Measurements from ENCODE around the gene EEFSEC. TPM values are rescaled to one million over a fixed set of nuclear protein-coding genes. Genes with fewer than 3 reads are reported as not detected.

EEFSEC gene
- total and polyA plus RNA-seq, 2 of the 8 experiments (the other 6 are each of a cell fraction or from before 2014, with no cell fraction given) = 13.1 to 19.8 TPM

- ChIA-PET POLR2A (ENCODE audit: partially characterized antibody) (interaction anchor here (0.5 to 1.0 kb wide), 3 partner anchors 33 to 357 kb away, joined by 3 to 5 read pairs (median 3); no protein-coding TSS in a partner anchor), CTCF (ENCODE audit: partially characterized antibody) (interaction anchor here (0.8 to 2.7 kb wide), 12 partner anchors 10 to 201 kb away, joined by 3 to 20 read pairs (median 4); no protein-coding TSS in a partner anchor)
- no peak overlapping the region for H3K56ac ChIP-seq (replicated peaks; ENCODE audit: insufficient read length, low read depth, low read length)
- no peak for DNase-seq (ENCODE audit: low read depth in 1 of 2, low spot score in 2 of 2)
- no peak overlapping the region; the same call in 1 of the 2 replicates for H2BK15ac ChIP-seq (ENCODE audit: low read length)
- H3K4me3 ChIP-seq (ENCODE audit: extremely low read depth in 1 of 4, insufficient read depth in 2 of 4, low read depth in 3 of 4, low read length in 4 of 4) = no peak overlapping the region
- no peaks in the 10 kb centered on the region for H3K36me3 ChIP-seq (ENCODE audit: control insufficient read depth in 2 of 4, insufficient read depth in 4 of 4, low read length in 3 of 4)
- no peaks in the 10 kb centered on the region for H3K27me3 ChIP-seq (replicated peaks in 1 of 4; ENCODE audit: control insufficient read depth in 3 of 4, extremely low read depth in 1 of 4, insufficient read depth in 3 of 4, low read length in 3 of 4)
- 0 out of 2 replicates have a peak overlapping the region, but pooled peaks have one; percentile 3 for H2BK12ac ChIP-seq (ENCODE audit: low read depth, low read length)
- no peak overlapping the region for H3K23ac ChIP-seq (ENCODE audit: insufficient read length)
- no peak overlapping the region for H4K5ac ChIP-seq (ENCODE audit: insufficient read length, low read depth, low read length)
- H4K91ac ChIP-seq (replicated peaks; ENCODE audit: insufficient read length, low read length) = no peak overlapping the region
- no peak overlapping the region for H2BK5ac ChIP-seq (ENCODE audit: low read depth, low read length)
- no peak for FAIRE-seq
- H3K4me2 ChIP-seq (ENCODE audit: insufficient read depth in 1 of 2, low read depth in 2 of 2, low read length in 2 of 2) = no peak overlapping the region
- no peaks in the 10 kb centered on the region for H4K20me1 ChIP-seq (replicated peaks in 1 of 2; ENCODE audit: control insufficient read depth in 1 of 2, insufficient read depth in 2 of 2, low read length in 2 of 2)
- no peak overlapping the region for H3K14ac ChIP-seq (ENCODE audit: insufficient read length)
- H3K4me1 ChIP-seq (replicated peaks in 1 of 4; ENCODE audit: control insufficient read depth in 3 of 4, insufficient read depth in 4 of 4, low read length in 3 of 4) = peaks cover 0 to 11% (median 5%) of the 10 kb centered on the region in 4 experiments; a peak in 5 of 7 replicates
- no peak overlapping the region for H4K8ac ChIP-seq (ENCODE audit: extremely low read depth, insufficient read depth, low read length)
- H2AFZ ChIP-seq (ENCODE audit: low read length) = no peak overlapping the region
- no peak overlapping the region for H3K9ac ChIP-seq (replicated peaks in 1 of 4; ENCODE audit: extremely low read depth in 1 of 4, low read depth in 3 of 4, low read length in 3 of 4)
- no peak overlapping the region for H3K27ac ChIP-seq (ENCODE audit: low read depth, low read length)
- H2BK20ac ChIP-seq (ENCODE audit: low read length) = no peak overlapping the region
- no peak overlapping the region for H2BK120ac ChIP-seq (replicated peaks; ENCODE audit: low read depth, low read length)
- H3K79me2 ChIP-seq (ENCODE audit: control insufficient read depth in 1 of 2, insufficient read depth in 2 of 2, low read length in 2 of 2) = no peaks in the 10 kb centered on the region
- H3K4ac ChIP-seq (replicated peaks; ENCODE audit: insufficient read length, low read depth, low read length) = no peak overlapping the region
- H3K9me3 ChIP-seq (ENCODE audit: insufficient read depth in 2 of 2, low read depth in 1 of 2, low read length in 1 of 2) = no peaks in the 10 kb centered on the region
- H3K79me1 ChIP-seq (ENCODE audit: low read depth, low read length) = no peaks in the 10 kb centered on the region
- no peak for TF ChIP-seq SP2 (IDR thresholded peaks at IDR 0.05; ENCODE audit: low read length)
- no peak overlapping the region for H2AK5ac ChIP-seq (ENCODE audit: low read depth, low read length)
- peak overlapping the region; percentile 32 for H3K18ac ChIP-seq (ENCODE audit: extremely low read depth, low read length)
- 87% methylated on average over 23 of the region's 24 CpGs; no CpG with 5 or more reads in 1 of the 2 experiments for WGBS, 2 experiments (ENCODE audit: extremely low coverage in 1 of 2, insufficient coverage in 1 of 2, insufficient read length in 1 of 2, insufficient replicate concordance in 2 of 2, low coverage in 1 of 2, low lambda C conversion rate in 2 of 2, missing lambda C conversion rate in 1 of 2)
- no peaks in the 10 kb centered on the region for H3K23me2 ChIP-seq (ENCODE audit: low read depth, low read length)
Observed at GRCh38 chr3:128399221-128399915, 246.1 kb downstream of the EEFSEC start.
